Measurements from ENCODE around the gene SPARCL1. TPM values are rescaled to one million over a fixed set of nuclear protein-coding genes. Genes with fewer than 3 reads are reported as not detected.
"Not testable (repeated sequence)": the region's sequence is repeated elsewhere in the genome, so short reads cannot be mapped to it uniquely, and the experiment has no call there.

Gene SPARCL1
- total RNA-seq, 4 donors from 2014 or later = 312 to 741 (median 433) TPM

- H3K27ac ChIP-seq = peak overlapping the region in 2 of 4 donors; percentile 2 to 60
- H3K9me3 ChIP-seq = no peaks in the 10 kb centered on the region
- no peak overlapping the region for H3K4me3 ChIP-seq
- no peak for DNase-seq (ENCODE audit: low spot score in 2 of 2)
- peaks cover 0 to 6% (median 2%) of the 10 kb centered on the region in 3 donors for H3K36me3 ChIP-seq
- peaks cover 0 to 32% (median 4%) of the 10 kb centered on the region in 4 donors for H3K4me1 ChIP-seq
- TF ChIP-seq, protein P1, sequence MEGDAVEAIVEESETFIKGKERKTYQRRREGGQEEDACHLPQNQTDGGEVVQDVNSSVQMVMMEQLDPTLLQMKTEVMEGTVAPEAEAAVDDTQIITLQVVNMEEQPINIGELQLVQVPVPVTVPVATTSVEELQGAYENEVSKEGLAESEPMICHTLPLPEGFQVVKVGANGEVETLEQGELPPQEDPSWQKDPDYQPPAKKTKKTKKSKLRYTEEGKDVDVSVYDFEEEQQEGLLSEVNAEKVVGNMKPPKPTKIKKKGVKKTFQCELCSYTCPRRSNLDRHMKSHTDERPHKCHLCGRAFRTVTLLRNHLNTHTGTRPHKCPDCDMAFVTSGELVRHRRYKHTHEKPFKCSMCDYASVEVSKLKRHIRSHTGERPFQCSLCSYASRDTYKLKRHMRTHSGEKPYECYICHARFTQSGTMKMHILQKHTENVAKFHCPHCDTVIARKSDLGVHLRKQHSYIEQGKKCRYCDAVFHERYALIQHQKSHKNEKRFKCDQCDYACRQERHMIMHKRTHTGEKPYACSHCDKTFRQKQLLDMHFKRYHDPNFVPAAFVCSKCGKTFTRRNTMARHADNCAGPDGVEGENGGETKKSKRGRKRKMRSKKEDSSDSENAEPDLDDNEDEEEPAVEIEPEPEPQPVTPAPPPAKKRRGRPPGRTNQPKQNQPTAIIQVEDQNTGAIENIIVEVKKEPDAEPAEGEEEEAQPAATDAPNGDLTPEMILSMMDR (IDR thresholded peaks at IDR 0.05) = no peak
- TF ChIP-seq EP300 (IDR thresholded peaks at IDR 0.05) (peak in 1 of 2 donors; percentile 37), POLR2A (IDR thresholded peaks at IDR 0.05) (no peak)
- WGBS, 2 donors = 64 to 73% methylated on average over 7 of the region's 7 CpGs
- H3K27me3 ChIP-seq = no peaks in the 10 kb centered on the region
Observed at GRCh38 chr4:87499403-87500091, 29.6 kb downstream of the SPARCL1 start.

DNA sequence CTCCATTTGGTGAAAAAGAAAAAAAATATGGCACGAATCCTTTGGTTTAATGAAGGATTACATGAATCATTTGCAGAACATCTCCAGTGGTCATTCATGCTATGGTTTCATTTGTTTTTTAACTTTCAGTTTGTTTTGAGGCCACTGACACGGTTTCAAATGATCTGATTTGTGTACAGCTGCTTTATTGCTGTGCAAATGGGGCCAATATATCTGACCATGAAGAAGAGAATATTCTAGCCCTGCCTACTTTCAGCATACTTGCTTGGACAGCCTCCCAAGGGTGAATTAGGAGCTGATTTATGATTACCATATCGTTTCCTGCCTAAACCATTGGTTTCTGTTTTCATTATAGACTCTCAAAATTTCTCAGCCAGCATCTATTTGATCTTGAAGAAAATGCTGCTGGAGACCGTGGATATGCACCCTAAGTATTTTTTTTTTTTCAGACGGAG lies 30.7 kb downstream of the SPARCL1 start:
- DNase-seq (ENCODE audit: low spot score in 2 of 2) = no peak
- Histone ChIP-seq H3K4me1 (peaks cover 0 to 37% (median 4%) of the 10 kb centered on the region in 4 donors), H3K9me3 (no peaks in the 10 kb centered on the region), H3K4me3 (peak overlapping the region in 1 of 4 donors; percentile 1), H3K36me3 (peaks cover 0 to 15% (median 2%) of the 10 kb centered on the region in 3 donors), H3K27me3 (no peaks in the 10 kb centered on the region), H3K27ac (peak overlapping the region in 2 of 4 donors; percentile 60 to 67)
- no peak for TF ChIP-seq EP300 (IDR thresholded peaks at IDR 0.05)
- TF ChIP-seq POLR2A (IDR thresholded peaks at IDR 0.05) = no peak
- TF ChIP-seq, protein P1 (IDR thresholded peaks at IDR 0.05) = no peak
- WGBS, 2 donors = 36 to 44% methylated on average over 5 of the region's 5 CpGs

- peaks cover 0 to 41% (median 3%) of the 10 kb centered on the region in 4 donors for H3K4me1 ChIP-seq
- 84 to 87% methylated on average over 3 of the region's 3 CpGs for WGBS, 2 donors
- no peaks in the 10 kb centered on the region for H3K9me3 ChIP-seq
- no peak overlapping the region for H3K4me3 ChIP-seq
- peak overlapping the region in 2 of 4 donors; percentile 60 to 67 for H3K27ac ChIP-seq
- DNase-seq (ENCODE audit: low spot score in 2 of 2) = no peak
- no peaks in the 10 kb centered on the region for H3K27me3 ChIP-seq
- TF ChIP-seq, protein P1 (IDR thresholded peaks at IDR 0.05) = no peak
- TF ChIP-seq EP300 (IDR thresholded peaks at IDR 0.05) (no peak), POLR2A (IDR thresholded peaks at IDR 0.05) (no peak)
- H3K36me3 ChIP-seq = peaks cover 0 to 16% (median 2%) of the 10 kb centered on the region in 3 donors
Observed at GRCh38 chr4:87497578-87497977, 31.6 kb downstream of the SPARCL1 start.

DNA sequence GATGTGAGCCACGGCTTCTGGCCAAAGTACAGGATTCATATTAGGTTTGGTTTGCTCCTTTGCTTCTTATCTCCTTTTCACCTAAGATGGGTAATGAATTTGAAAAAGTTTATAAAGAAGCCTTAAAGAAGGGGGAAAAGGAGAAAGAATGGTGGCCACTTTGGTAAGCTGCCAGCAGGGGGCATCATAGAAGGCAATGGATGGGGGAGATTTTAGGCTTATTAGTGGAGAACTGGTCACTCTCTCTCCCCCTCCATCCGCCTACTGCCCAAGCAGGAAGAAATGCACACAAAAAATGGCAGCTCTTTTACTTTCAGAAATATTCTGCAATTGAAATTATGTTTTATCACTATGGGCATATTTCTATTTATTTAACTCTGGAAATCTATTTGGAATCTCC lies 32.0 kb downstream of the SPARCL1 start:
- no peaks in the 10 kb centered on the region for H3K9me3 ChIP-seq
- H3K27ac ChIP-seq = no peak overlapping the region
- DNase-seq (ENCODE audit: low spot score in 2 of 2) = no peak
- no peak for TF ChIP-seq EP300 (IDR thresholded peaks at IDR 0.05)
- TF ChIP-seq, protein P1 (IDR thresholded peaks at IDR 0.05) = peak in 2 of 5 experiments; percentile 10 to 12
- peaks cover 0 to 16% (median 2%) of the 10 kb centered on the region in 3 donors for H3K36me3 ChIP-seq
- H3K4me1 ChIP-seq = peaks cover 0 to 41% (median under 1%) of the 10 kb centered on the region in 4 donors
- WGBS, 2 donors = 95 to 96% methylated on average over 2 of the region's 2 CpGs
- H3K4me3 ChIP-seq = no peak overlapping the region
- no peaks in the 10 kb centered on the region for H3K27me3 ChIP-seq

- peaks cover 0 to 24% (median 0%) of the 10 kb centered on the region in 4 donors for H3K4me1 ChIP-seq
- 73 to 82% methylated on average over 3 of the region's 3 CpGs for WGBS, 2 donors
- peak overlapping the region in 1 of 4 donors; percentile 53 for H3K27ac ChIP-seq
Observed at GRCh38 chr4:87493115-87493514, 36.1 kb downstream of the SPARCL1 start.

GRCh38 chr4:87491851-87492250 lies 37.3 kb downstream of the SPARCL1 start:
- 88 to 93% methylated on average over 2 of the region's 2 CpGs for WGBS, 2 donors
- not testable (repeated sequence) for H3K27me3 ChIP-seq; H3K9me3 ChIP-seq; DNase-seq (ENCODE audit: low spot score in 2 of 2); H3K4me3 ChIP-seq
- Histone ChIP-seq H3K27ac (peak overlapping the region in 2 of 4 donors; percentile 40 to 53), H3K4me1 (peaks cover 0 to 21% (median 0%) of the 10 kb centered on the region in 4 donors), H3K36me3 (peaks cover 0 to 53% (median 2%) of the 10 kb centered on the region in 3 donors)

More at GRCh38 chr4:87493115-87493514, 36.1 kb downstream of the SPARCL1 start:
- DNase-seq (ENCODE audit: low spot score in 2 of 2) = no peak
- H3K9me3 ChIP-seq = peaks cover 0 to 2% (median 0%) of the 10 kb centered on the region in 4 donors
- peaks cover 0 to 51% (median 2%) of the 10 kb centered on the region in 3 donors for H3K36me3 ChIP-seq
- TF ChIP-seq POLR2A (IDR thresholded peaks at IDR 0.05) (no peak), EP300 (IDR thresholded peaks at IDR 0.05) (no peak)
- TF ChIP-seq, protein P1 (IDR thresholded peaks at IDR 0.05) = no peak
- no peak overlapping the region for H3K4me3 ChIP-seq
- H3K27me3 ChIP-seq = no peaks in the 10 kb centered on the region

All from tibial nerve (tissue), 4 donors.